IPS-18c (cell line): ENCODE results near the gene ESYT1.

ENCODE experiments used
- H3K4me3 ChIP-seq: 2 replicates; pipeline ENCODE4 v1.7.0; 2013; ENCODE audit warnings: low read depth, mild to moderate bottlenecking, low read length, moderate library complexity; ENCODE audit not compliant: insufficient read depth
- H3K9me3 ChIP-seq: one replicate; pipeline ENCODE4 v1.6.1; 2013; ENCODE audit warnings: mild to moderate bottlenecking, low read length, moderate library complexity; ENCODE audit not compliant: control insufficient read depth, insufficient read depth

Gene ESYT1, protein sequence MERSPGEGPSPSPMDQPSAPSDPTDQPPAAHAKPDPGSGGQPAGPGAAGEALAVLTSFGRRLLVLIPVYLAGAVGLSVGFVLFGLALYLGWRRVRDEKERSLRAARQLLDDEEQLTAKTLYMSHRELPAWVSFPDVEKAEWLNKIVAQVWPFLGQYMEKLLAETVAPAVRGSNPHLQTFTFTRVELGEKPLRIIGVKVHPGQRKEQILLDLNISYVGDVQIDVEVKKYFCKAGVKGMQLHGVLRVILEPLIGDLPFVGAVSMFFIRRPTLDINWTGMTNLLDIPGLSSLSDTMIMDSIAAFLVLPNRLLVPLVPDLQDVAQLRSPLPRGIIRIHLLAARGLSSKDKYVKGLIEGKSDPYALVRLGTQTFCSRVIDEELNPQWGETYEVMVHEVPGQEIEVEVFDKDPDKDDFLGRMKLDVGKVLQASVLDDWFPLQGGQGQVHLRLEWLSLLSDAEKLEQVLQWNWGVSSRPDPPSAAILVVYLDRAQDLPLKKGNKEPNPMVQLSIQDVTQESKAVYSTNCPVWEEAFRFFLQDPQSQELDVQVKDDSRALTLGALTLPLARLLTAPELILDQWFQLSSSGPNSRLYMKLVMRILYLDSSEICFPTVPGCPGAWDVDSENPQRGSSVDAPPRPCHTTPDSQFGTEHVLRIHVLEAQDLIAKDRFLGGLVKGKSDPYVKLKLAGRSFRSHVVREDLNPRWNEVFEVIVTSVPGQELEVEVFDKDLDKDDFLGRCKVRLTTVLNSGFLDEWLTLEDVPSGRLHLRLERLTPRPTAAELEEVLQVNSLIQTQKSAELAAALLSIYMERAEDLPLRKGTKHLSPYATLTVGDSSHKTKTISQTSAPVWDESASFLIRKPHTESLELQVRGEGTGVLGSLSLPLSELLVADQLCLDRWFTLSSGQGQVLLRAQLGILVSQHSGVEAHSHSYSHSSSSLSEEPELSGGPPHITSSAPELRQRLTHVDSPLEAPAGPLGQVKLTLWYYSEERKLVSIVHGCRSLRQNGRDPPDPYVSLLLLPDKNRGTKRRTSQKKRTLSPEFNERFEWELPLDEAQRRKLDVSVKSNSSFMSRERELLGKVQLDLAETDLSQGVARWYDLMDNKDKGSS

DNA sequence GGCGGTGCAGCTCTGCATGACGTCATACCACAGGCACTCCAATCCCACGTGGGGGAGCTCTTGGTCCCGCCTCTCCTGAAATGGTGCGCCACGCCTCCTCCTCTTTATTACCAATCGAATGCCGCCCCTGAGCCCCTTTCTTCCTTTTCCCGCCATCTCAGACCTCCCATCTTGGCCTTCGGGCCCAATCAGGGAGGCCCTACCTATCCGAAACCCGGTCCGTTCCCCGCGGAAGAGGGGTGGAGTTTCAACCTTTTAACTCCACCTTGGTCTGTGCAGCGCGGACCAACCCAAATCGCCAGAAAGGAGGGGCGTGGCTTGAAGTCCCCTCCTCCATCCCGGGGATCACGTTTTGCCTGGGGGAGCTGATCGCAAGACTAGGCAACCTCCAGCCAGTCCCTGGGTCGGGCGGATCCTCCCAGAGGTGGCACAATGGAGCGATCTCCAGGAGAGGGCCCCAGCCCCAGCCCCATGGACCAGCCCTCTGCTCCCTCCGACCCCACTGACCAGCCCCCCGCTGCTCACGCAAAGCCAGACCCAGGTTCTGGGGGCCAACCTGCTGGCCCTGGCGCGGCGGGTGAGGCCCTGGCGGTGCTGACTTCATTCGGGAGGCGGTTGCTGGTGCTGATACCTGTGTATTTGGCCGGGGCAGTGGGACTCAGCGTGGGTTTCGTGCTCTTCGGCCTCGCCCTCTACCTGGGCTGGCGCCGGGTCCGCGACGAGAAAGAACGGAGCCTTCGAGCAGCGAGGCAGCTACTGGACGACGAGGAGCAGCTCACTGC is at the start of gene ESYT1:
Gene ESYT1, plus strand, starts transcription at position 380 of the 782 bp plus-strand sequence. Its CDS starts 53 bp downstream, at position 433.
- H3K4me3 ChIP-seq, result peak within 1 kb of the TSS; percentile 83
- H3K9me3 ChIP-seq, result no peaks in the 10 kb centered on the region

DNA sequence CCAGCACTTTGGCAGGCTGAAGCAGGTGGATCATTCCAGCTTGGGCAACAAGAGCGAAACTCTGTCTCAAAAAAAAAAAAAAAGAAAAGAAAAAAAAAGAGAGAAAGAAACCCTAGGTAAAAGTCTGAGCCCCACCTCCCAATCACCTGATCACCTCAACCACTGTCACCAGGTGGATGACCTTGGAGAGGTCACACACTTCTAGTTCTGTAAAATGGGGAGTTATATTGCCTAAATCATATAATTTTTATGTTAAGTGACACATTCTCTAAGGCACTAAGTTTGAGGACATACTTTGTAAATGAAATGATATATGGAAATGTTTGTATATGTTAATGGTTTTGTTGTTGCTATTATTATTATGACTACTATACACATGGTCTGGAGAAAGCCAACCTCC is 49.6 kb upstream of the ESYT1 start:
- Histone ChIP-seq H3K9me3 (no peaks in the 10 kb centered on the region), H3K4me3 (no peak overlapping the region; the same call in 1 of the 2 replicates)

GRCh38 chr12:56078931-56079722 is 48.9 kb upstream of the ESYT1 start:
- H3K4me3 ChIP-seq, result peak overlapping the region; percentile 94
- H3K9me3 ChIP-seq, result no peaks in the 10 kb centered on the region

DNA sequence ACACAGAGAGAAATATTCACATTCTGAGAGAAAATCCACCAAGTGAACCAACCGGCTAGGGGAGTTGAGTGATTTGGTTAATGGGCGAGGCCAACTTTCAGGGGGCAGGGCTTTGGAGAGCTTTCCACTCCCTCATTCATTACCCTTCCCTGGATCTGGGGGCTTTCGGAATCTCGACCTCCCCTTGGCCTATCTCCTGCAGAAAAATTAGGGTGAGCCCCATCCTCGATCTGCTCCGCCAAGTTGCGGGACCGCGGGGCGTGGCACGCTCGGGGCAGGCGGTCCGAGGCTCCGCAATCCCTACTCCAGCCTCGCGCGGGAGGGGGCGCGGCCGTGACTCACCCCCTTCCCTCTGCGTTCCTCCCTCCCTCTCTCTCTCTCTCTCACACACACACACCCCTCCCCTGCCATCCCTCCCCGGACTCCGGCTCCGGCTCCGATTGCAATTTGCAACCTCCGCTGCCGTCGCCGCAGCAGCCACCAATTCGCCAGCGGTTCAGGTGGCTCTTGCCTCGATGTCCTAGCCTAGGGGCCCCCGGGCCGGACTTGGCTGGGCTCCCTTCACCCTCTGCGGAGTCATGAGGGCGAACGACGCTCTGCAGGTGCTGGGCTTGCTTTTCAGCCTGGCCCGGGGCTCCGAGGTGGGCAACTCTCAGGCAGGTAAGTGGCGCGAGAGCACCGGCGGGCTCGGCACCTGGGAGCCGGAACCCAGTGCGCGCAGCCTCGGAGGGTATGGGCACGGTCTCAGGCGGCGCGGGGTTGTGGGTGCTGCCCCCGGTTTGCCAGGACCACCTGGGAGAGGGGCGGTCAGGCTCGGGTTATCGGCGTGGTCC is 48.1 kb upstream of the ESYT1 start, which contains the start of gene ERBB3:
Gene ERBB3, plus strand, starts transcription at position 443 of the 833 bp plus-strand sequence. Its CDS starts 136 bp downstream, at position 579.
- peak within 1 kb of the TSS; percentile 94 for H3K4me3 ChIP-seq
- H3K9me3 ChIP-seq, result no peaks in the 10 kb centered on the region

GRCh38 chr12:56080556-56081138 is 47.4 kb upstream of the ESYT1 start:
- H3K9me3 ChIP-seq, result no peaks in the 10 kb centered on the region
- peak overlapping the region; percentile 94 for H3K4me3 ChIP-seq

DNA sequence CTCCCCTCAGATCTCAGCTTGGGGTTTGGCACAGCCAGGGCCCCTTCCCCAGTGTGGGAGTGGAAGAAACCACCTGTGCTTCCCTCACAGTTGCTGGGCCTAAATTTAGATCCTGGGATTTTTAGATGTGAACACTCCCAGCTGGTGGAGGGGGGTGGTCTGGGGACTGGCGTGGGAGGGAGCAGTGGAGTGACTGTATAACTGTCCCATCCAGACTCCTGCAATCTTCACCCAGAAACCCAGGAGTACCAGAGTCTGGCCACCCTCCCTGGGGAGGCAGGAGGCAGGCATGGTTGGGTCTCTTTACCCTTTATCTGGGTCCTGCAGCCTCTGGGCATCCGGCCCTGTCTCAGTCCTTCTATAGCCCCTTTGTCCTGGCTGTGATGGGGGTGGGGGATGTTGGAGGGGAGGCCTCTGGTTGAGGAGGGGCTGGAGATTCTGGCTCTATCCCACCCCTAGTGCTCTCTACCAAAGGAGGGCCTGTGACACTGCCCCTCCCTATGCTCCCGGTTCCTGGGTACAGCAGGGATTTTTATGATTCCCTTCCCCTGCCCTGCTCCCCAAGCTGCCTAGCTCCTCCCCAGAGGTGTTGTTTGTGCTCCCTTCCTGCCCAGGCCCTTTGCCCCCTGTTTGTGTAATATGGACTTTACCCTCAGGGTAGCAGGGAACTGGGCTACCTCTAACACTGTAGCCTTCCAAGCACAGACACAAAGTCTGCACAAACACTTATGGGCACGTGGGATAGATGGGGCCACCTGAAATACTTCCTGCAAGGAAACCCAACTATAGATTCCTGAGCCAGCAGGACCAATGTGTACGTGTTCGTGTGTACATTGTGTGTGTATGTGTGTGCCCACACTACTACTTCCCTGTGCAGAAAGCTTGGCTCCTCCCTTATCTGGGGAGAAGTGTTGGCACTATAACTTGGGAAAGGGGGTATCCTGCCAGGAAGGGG is 46.4 kb upstream of the ESYT1 start:
- H3K9me3 ChIP-seq, result no peaks in the 10 kb centered on the region
- H3K4me3 ChIP-seq, result peak overlapping the region; percentile 94

DNA sequence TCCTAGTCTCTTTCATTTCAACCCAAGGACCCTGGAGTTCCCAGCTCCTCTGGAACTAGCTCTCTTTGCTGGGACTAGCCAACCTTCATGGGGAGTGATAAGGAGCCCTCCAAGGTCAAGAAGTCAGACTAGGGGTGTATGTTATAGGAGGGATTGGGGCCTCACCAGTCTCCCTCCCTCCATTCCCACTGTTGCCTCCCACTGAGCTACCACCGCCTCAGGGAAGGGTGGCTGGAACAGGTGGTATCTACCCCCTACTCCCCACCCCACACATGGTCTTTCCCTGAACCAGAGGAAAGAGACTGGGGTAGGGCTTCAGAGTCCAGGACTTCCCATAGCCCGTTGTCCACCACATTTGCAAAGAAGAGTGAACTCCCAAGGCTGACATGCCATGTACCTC is 45.7 kb upstream of the ESYT1 start:
- no peak overlapping the region for H3K4me3 ChIP-seq

DNA sequence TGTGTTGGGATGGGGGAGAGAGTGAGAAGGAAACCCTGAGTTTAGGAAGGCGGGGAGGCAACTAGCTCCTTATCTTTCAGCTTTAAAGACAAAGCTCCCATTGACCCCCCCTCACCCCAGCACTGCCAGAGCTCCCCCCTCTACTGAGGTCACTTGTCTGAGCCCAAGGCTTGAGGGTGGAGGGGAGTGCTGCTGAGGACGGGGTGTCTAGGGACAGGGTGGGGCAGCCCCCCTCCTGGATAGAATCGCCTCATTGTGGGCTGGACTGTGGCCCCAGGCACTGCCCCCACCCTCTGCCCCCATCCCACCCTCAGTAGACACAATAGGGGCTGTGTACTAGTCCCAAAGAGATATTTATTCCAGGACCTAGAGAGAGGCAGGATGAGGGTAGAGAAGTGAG is 45.1 kb upstream of the ESYT1 start:
- H3K4me3 ChIP-seq, result no peak overlapping the region

More for the DNA sequence above, 45.7 kb upstream of the ESYT1 start:
- no peaks in the 10 kb centered on the region for H3K9me3 ChIP-seq

GRCh38 chr12:56084958-56085543 is 43.0 kb upstream of the ESYT1 start:
- Histone ChIP-seq H3K4me3 (no peak overlapping the region), H3K9me3 (no peaks in the 10 kb centered on the region)

More for the DNA sequence above, 45.1 kb upstream of the ESYT1 start:
- H3K9me3 ChIP-seq, result no peaks in the 10 kb centered on the region

- Histone ChIP-seq H3K4me3 (no peak overlapping the region), H3K9me3 (no peaks in the 10 kb centered on the region)
Measured at GRCh38 chr12:56086096-56086495, 42.0 kb upstream of the ESYT1 start.

GRCh38 chr12:56086608-56087007 is 41.5 kb upstream of the ESYT1 start:
- H3K9me3 ChIP-seq, result no peaks in the 10 kb centered on the region
- no peak overlapping the region for H3K4me3 ChIP-seq

DNA sequence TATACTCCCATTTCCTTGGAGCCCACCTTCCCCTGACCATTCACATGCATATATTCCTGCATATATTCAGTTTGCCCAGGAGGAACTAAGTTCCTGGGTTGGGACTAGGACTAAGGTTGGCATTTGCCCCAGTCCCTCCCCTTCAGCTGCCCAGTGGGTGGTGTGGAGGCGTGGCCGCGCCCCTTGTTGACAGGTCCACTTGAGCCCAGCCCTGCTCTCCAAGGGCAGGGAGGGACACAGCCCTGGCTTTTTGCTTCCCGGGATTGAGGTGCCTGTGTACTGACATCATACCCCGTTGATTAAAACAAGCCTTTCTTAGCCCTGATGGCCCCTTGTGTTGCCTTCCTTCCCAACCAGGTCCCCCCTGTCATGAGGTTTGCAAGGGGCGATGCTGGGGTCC is 40.8 kb upstream of the ESYT1 start:
- Histone ChIP-seq H3K4me3 (no peak overlapping the region), H3K9me3 (no peaks in the 10 kb centered on the region)

DNA sequence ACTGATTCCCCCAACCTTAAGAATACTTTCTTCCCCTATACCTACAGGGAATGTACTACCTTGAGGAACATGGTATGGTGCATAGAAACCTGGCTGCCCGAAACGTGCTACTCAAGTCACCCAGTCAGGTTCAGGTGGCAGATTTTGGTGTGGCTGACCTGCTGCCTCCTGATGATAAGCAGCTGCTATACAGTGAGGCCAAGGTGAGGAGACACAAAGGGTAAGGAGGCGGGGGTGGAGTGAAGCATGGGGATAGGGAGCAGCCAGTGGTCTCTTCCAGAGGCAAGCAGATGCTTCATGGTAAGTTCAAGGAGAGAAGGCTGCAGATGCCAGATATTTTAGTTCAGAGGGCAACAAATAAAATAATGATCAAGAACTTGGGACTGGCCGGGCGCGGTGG is 30.3 kb upstream of the ESYT1 start:
- Histone ChIP-seq H3K9me3 (no peaks in the 10 kb centered on the region), H3K4me3 (no peak overlapping the region)

DNA sequence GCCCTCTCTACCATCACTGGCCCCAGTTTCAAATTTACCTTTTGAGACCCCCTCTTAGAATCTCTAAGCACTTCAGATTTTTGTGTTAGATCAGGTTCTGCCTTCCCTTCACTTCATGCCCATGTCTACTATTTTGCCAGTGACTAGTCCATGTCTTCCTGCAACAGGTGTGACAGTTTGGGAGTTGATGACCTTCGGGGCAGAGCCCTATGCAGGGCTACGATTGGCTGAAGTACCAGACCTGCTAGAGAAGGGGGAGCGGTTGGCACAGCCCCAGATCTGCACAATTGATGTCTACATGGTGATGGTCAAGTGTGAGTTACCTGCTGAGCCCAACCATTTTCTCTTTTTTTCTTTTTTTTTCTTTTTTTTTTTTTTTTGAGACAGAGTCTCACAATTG is 29.5 kb upstream of the ESYT1 start:
- no peaks in the 10 kb centered on the region for H3K9me3 ChIP-seq
- H3K4me3 ChIP-seq, result no peak overlapping the region
